Stimulated activated effector memory CD8-positive, alpha-beta T cell treated with anti-CD3 and anti-CD28 coated beads, Interleukin-12 subunit alpha, Interleukin-12 subunit beta, amount 100 ng/mL, for 72 hours (primary cell): ENCODE results near the gene DCAF7.

Source experiments
- ATAC-seq: fragments of 150-1000 bp; cut with Tn5 transposase; 2 replicates; pipeline ENCODE4 v1.10.0; 2021
- DNase-seq, 2 donors: peaks; one replicate each; pipeline ENCODE4 v3.0.0; 2021 to 2022; ENCODE audit warnings: low spot score in 2 of 2
- H3K27ac Mint-ChIP-seq: one replicate; pipeline ENCODE4 v1.8.0; 2022; ENCODE audit warnings: mild to moderate bottlenecking, mixed read lengths
- H3K36me3 Mint-ChIP-seq: one replicate; pipeline ENCODE4 v1.8.0; 2022; ENCODE audit warnings: mild to moderate bottlenecking, mixed read lengths
- H3K4me1 Mint-ChIP-seq: one replicate; pipeline ENCODE4 v1.8.0; 2022; ENCODE audit warnings: mixed read lengths
- H3K4me3 Mint-ChIP-seq: one replicate; pipeline ENCODE4 v1.8.0; 2022; ENCODE audit warnings: mild to moderate bottlenecking, mixed read lengths
- H3K9me3 Mint-ChIP-seq: one replicate; pipeline ENCODE4 v1.8.0; 2022; ENCODE audit warnings: mixed read lengths

DCAF7 gene

DNA sequence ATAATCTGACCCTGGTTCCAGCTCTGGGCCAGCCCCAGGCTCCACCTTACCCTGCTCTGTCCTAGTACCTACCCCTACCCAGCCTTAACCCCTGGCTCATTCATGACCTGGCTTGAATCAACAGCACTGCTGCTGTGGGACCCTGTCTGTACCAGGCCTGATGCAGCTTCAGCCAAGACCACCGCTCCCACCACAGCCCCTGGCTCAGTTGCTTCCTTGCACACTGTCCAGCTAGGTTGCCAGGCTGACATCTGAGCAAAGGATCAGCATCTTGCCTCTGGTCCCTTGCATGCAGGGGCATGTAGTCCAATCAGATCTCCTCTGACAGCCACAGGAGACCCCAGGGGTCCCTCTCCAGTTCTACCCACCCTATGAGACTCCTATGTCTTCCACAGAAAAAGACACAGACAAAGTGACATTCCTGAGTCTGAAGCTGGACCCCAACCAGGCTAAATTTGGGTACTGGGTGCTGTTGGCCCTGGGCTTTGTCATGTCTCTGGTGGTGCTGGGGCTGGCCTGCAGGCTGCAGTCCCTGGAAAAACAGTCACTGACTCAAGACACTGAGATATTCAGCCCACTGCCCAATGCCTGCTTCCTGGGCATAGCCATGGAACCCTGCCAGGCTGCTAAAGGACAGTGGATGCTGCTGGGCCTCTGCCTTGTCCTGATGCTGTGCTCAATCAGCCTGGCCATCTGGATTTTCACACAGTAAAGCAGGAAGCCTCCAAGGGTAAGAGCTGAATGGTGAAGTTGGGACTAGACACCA, 31.0 kb upstream of the DCAF7 start:
- no peak for ATAC-seq
- Mint-ChIP-seq H3K9me3 (no peaks in the 10 kb centered on the region), H3K36me3 (no peaks in the 10 kb centered on the region), H3K4me1 (peaks cover 20% of the 10 kb centered on the region), H3K4me3 (no peak overlapping the region), H3K27ac (no peak overlapping the region)
- no peak for DNase-seq

DNA sequence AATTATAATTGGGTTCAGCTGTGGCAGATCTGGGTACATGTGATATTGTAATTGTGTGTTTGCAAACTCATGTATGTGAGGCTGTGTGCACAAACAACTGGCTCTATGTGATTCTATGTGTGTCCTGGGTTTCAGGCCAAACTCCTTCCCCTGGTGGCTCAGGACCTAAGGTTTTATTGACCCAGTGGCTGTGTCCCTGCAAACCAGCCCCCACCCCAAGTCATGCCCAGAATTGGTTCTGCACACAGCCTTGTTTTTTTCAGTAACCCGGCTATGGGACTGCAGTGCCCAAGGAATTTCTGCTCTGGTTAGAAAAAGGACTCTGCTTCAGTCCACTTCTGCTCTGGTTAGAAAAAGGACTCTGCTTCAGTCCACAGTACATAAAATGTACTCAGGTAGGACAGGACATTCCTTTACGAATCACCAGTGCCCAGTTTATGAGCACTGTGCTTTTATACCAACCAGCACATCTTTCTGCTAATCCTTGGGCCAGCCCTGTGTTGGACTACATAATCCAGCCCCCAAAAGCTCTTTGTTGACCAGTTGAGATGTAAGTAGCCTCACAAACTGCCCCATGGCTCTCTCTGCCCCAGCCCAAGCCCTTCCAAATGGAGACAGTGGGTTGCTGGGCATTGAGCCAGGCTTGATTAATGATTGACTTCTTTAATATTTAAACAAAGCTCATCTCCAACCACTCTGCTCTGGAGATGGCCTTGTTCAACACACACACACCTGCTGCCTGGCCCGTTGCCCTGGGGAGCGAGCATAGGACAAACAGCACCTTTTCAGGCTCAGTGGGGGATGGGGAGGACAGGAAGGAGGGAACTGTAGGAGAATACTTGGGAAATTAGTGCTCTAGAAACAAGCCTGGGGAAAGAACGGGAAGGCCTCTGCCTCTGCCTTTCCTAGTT, 30.1 kb upstream of the DCAF7 start:
- H3K4me3 Mint-ChIP-seq: no peak overlapping the region
- ATAC-seq: no peak
- peaks cover 20% of the 10 kb centered on the region for H3K4me1 Mint-ChIP-seq

DNA sequence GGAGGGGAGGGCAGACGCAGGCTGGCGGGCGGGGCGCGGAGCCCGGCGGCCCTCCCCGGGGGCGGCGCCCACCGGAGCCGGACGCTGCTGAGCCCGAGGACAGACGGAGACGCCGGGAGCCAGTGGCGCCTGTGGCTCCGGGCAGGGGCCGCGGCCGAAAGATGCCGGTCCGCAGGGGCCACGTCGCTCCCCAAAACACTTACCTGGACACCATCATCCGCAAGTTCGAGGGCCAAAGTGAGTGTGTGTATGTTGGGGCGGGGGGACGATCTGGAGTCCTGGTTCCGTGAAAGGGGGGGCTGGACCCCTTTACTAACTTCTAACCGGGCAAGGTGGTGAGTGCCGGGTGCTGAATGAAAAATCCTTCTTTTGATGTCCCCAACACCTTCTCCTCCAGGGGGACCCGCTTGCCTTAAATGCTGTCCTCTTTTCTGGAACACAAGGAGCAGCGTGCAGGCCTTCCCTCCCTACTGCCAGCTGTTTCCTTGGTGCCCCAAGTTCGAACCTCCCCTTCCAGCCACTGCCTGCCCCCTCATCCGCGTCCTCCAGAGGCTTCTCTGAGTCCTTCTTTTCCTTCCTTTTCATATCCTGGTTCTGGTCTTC, 26.9 kb upstream of the DCAF7 start, which contains the start of gene KCNH6:
Gene KCNH6, plus strand, starts transcription at position 106 of the 603 bp plus-strand sequence. Its CDS starts 56 bp downstream, at position 162.
- DNase-seq (no peak), ATAC-seq (peak; percentile 3)
- Mint-ChIP-seq H3K4me3 (peak within 1 kb of the TSS; percentile 40), H3K36me3 (no peaks in the 10 kb centered on the region), H3K4me1 (peaks cover 9% of the 10 kb centered on the region), H3K27ac (no peak within 1 kb of the TSS), H3K9me3 (no peaks in the 10 kb centered on the region)

More for the DNA sequence above, 30.1 kb upstream of the DCAF7 start:
- no peaks in the 10 kb centered on the region for H3K9me3 Mint-ChIP-seq
- DNase-seq: no peak
- H3K27ac Mint-ChIP-seq: no peak overlapping the region
- H3K36me3 Mint-ChIP-seq: no peaks in the 10 kb centered on the region

GRCh38 chr17:63524051-63524450, 26.2 kb upstream of the DCAF7 start:
- Mint-ChIP-seq H3K4me3 (peak overlapping the region; percentile 40), H3K36me3 (no peaks in the 10 kb centered on the region), H3K27ac (no peak overlapping the region), H3K4me1 (peaks cover 9% of the 10 kb centered on the region), H3K9me3 (no peaks in the 10 kb centered on the region)
- ATAC-seq (no peak), DNase-seq (no peak)

- Mint-ChIP-seq H3K4me1 (peaks cover 9% of the 10 kb centered on the region), H3K4me3 (no peak overlapping the region), H3K36me3 (no peaks in the 10 kb centered on the region), H3K27ac (no peak overlapping the region), H3K9me3 (no peaks in the 10 kb centered on the region)
- no peak for ATAC-seq
- no peak for DNase-seq
Measured at GRCh38 chr17:63525190-63525946, 24.9 kb upstream of the DCAF7 start.

DNA sequence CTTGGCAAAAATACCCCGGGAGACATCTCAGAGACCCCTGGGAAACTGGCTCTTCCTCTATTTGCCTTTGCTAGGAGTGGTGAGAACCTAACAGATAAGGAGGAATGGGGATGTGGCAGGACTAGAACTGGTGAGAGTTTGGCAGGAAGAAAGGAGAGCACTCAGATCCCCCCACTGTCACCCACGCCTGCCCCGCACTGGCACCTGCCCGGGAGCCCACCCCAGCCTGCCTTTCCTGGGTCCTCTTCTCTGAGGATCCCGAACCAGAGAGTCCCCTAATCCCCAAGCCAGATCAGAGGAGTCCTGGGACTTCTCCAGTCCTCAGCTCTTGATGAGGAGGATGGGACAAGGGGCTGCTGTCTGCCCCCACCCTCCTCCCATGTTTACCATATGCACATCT, 23.4 kb upstream of the DCAF7 start:
- Mint-ChIP-seq H3K9me3 (no peaks in the 10 kb centered on the region), H3K4me1 (peaks cover 9% of the 10 kb centered on the region), H3K4me3 (no peak overlapping the region), H3K27ac (no peak overlapping the region), H3K36me3 (no peaks in the 10 kb centered on the region)
- ATAC-seq (no peak), DNase-seq (no peak)

DNA sequence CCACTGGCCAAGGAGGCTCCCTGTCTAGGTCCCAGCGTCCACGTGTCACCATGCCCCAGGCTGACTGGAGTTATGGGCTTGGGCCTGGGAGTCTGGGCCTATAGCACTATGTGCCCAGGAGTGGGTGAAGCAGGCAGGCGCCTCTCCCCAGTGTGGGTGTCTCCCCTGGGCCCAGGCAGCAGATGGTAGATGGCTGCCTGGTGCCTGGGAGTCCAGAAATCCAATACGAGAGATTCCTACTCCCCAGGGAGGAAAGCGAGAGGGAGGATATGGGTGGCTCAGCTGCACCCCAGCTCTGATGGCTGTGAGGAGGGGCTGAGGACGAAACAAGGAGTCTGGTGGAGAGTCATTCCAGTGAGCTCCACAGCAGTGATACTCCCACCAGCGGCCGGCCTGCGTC, 22.1 kb upstream of the DCAF7 start:
- ATAC-seq: no peak
- H3K4me3 Mint-ChIP-seq: no peak overlapping the region
- H3K4me1 Mint-ChIP-seq: peaks cover 9% of the 10 kb centered on the region
- no peak for DNase-seq
- no peaks in the 10 kb centered on the region for H3K9me3 Mint-ChIP-seq
- no peaks in the 10 kb centered on the region for H3K36me3 Mint-ChIP-seq
- H3K27ac Mint-ChIP-seq: no peak overlapping the region

GRCh38 chr17:63529711-63530556, 20.3 kb upstream of the DCAF7 start:
- H3K4me1 Mint-ChIP-seq: peaks cover under 1% of the 10 kb centered on the region
- H3K36me3 Mint-ChIP-seq: no peaks in the 10 kb centered on the region
- H3K27ac Mint-ChIP-seq: no peak overlapping the region
- no peak overlapping the region for H3K4me3 Mint-ChIP-seq
- ATAC-seq (no peak), DNase-seq (no peak)
- no peaks in the 10 kb centered on the region for H3K9me3 Mint-ChIP-seq

GRCh38 chr17:63530557-63531021, 19.7 kb upstream of the DCAF7 start:
- no peak overlapping the region for H3K4me3 Mint-ChIP-seq
- no peaks in the 10 kb centered on the region for H3K36me3 Mint-ChIP-seq
- ATAC-seq (no peak), DNase-seq (no peak)
- H3K9me3 Mint-ChIP-seq: no peaks in the 10 kb centered on the region
- no peak overlapping the region for H3K27ac Mint-ChIP-seq
- H3K4me1 Mint-ChIP-seq: peaks cover 6% of the 10 kb centered on the region

- no peak for DNase-seq
- no peak for ATAC-seq
- Mint-ChIP-seq H3K36me3 (no peaks in the 10 kb centered on the region), H3K9me3 (no peaks in the 10 kb centered on the region), H3K4me1 (peaks cover 6% of the 10 kb centered on the region), H3K27ac (no peak overlapping the region), H3K4me3 (no peak overlapping the region)
Measured at GRCh38 chr17:63531022-63531965, 19.0 kb upstream of the DCAF7 start.

DNA sequence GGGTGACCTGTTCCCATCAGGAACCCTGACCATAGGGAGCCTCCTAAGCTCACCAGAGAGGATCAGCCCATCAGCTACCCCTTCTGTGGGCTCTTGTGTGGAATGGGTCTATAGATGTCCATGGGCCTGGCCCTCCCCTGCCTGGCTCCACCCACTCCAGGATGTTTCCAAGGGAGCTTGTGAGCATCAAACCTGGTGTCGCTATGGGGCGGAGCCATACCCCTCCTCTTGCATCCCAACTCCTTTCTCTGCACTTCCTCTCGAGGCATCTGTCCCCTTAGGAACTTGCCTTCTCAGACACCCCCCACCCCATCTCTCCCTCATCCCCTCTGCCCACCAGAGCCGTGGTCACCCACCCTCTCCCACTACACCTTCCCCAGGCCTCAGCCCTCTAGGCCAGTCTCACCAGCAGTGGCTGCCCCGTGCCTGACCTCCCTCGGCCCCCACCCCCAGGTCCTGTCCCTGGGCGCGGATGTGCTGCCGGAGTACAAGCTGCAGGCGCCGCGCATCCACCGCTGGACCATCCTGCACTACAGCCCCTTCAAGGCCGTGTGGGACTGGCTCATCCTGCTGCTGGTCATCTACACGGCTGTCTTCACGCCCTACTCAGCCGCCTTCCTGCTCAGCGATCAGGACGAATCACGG, 16.7 kb upstream of the DCAF7 start:
- DNase-seq (no peak), ATAC-seq (no peak)
- Mint-ChIP-seq H3K36me3 (no peaks in the 10 kb centered on the region), H3K4me1 (peaks cover 10% of the 10 kb centered on the region), H3K4me3 (no peak overlapping the region), H3K27ac (no peak overlapping the region), H3K9me3 (no peaks in the 10 kb centered on the region)

DNA sequence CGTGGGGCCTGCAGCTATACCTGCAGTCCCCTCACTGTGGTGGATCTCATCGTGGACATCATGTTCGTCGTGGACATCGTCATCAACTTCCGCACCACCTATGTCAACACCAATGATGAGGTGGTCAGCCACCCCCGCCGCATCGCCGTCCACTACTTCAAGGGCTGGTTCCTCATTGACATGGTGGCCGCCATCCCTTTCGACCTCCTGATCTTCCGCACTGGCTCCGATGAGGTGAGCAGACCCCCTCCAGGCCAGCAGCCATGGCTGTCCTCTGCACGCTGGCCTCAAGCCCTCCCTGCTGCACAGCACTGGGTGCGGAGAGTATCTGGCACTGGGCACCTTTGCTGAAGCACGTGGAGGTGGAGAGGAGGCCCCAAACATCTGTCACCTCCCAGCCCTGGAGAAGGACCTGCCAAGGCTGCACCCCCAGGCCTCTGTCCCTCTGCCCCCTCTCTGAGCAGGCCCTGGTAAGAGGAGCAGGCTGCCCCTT, 16.2 kb upstream of the DCAF7 start:
- Mint-ChIP-seq H3K27ac (no peak overlapping the region), H3K4me3 (no peak overlapping the region), H3K36me3 (no peaks in the 10 kb centered on the region), H3K9me3 (no peaks in the 10 kb centered on the region), H3K4me1 (peaks cover 15% of the 10 kb centered on the region)
- DNase-seq (no peak), ATAC-seq (no peak)
